DOHH2 (cell line): ENCODE measurements around the gene YBX2.

Source experiments
- CTCF ChIP-seq: fragments of 200-600 bp; sonication (generic); IDR thresholded peaks from one replicate; pipeline ENCODE4 v1.5.1; 2014; ENCODE audit warnings: antibody characterized with exemption, mild to moderate bottlenecking, low read depth, low read length; ENCODE audit not compliant: poor library complexity, severe bottlenecking
- EZH2phosphoT487 ChIP-seq: fragments of 200-600 bp; sonication (generic); IDR thresholded peaks from 2 replicates; pipeline ENCODE4 v1.6.1; 2017; ENCODE audit warnings: borderline replicate concordance, mild to moderate bottlenecking, antibody characterized with exemption, low read length, moderate library complexity, mixed read lengths

- no peak for TF ChIP-seq CTCF
- TF ChIP-seq EZH2phosphoT487: no peak
These were observed 45.6 kb downstream of the YBX2 start for GRCh38 chr17:7248796-7249195.
